ENCODE results near the gene WWOX.

The WWOX gene

GRCh38 chr16:78464833-78465232 is 365.4 kb downstream of the WWOX start:
- DNase-seq (ENCODE audit: low read depth, low spot score): no peak

- DNase-seq (ENCODE audit: low read depth, low spot score): no peak
These were observed 366.3 kb downstream of the WWOX start for GRCh38 chr16:78465730-78466129.

- no peak for DNase-seq (ENCODE audit: low read depth, low spot score)
These were observed 370.3 kb downstream of the WWOX start for GRCh38 chr16:78469787-78470186.

GRCh38 chr16:78473031-78473699 is 373.7 kb downstream of the WWOX start:
- DNase-seq (ENCODE audit: low read depth, low spot score): no peak

- no peak for DNase-seq (ENCODE audit: low read depth, low spot score)
These were observed 375.3 kb downstream of the WWOX start for GRCh38 chr16:78474762-78475161.

GRCh38 chr16:78476615-78477014 is 377.2 kb downstream of the WWOX start:
- no peak for DNase-seq (ENCODE audit: low read depth, low spot score)

GRCh38 chr16:78478267-78478861 is 378.9 kb downstream of the WWOX start:
- peak; percentile 6 for DNase-seq (ENCODE audit: low read depth, low spot score)

GRCh38 chr16:78479723-78480122 is 380.3 kb downstream of the WWOX start:
- DNase-seq (ENCODE audit: low read depth, low spot score): no peak

GRCh38 chr16:78480588-78480987 is 381.1 kb downstream of the WWOX start:
- no peak for DNase-seq (ENCODE audit: low read depth, low spot score)

- no peak for DNase-seq (ENCODE audit: low read depth, low spot score)
These were observed 383.9 kb downstream of the WWOX start for GRCh38 chr16:78483124-78483992.

- DNase-seq (ENCODE audit: low read depth, low spot score): no peak
These were observed 385.1 kb downstream of the WWOX start for GRCh38 chr16:78484509-78485058.

- no peak for DNase-seq (ENCODE audit: low read depth, low spot score)
These were observed 385.9 kb downstream of the WWOX start for GRCh38 chr16:78485188-78485916.

- DNase-seq (ENCODE audit: low read depth, low spot score): no peak
These were observed 386.4 kb downstream of the WWOX start for GRCh38 chr16:78485917-78486257.

- DNase-seq (ENCODE audit: low read depth, low spot score): no peak
These were observed 388.0 kb downstream of the WWOX start for GRCh38 chr16:78487471-78487870.

- DNase-seq (ENCODE audit: low read depth, low spot score): no peak
These were observed 389.6 kb downstream of the WWOX start for GRCh38 chr16:78489072-78489471.

GRCh38 chr16:78489631-78490030 is 390.2 kb downstream of the WWOX start:
- DNase-seq (ENCODE audit: low read depth, low spot score): no peak

GRCh38 chr16:78490431-78490830 is 391.0 kb downstream of the WWOX start:
- DNase-seq (ENCODE audit: low read depth, low spot score): no peak

GRCh38 chr16:78490847-78491246 is 391.4 kb downstream of the WWOX start:
- DNase-seq (ENCODE audit: low read depth, low spot score): no peak

- no peak for DNase-seq (ENCODE audit: low read depth, low spot score)
These were observed 394.1 kb downstream of the WWOX start for GRCh38 chr16:78493573-78493972.

GRCh38 chr16:78494105-78494504 is 394.7 kb downstream of the WWOX start:
- DNase-seq (ENCODE audit: low read depth, low spot score): no peak

GRCh38 chr16:78494674-78495073 is 395.2 kb downstream of the WWOX start:
- no peak for DNase-seq (ENCODE audit: low read depth, low spot score)

GRCh38 chr16:78496189-78496588 is 396.7 kb downstream of the WWOX start:
- no peak for DNase-seq (ENCODE audit: low read depth, low spot score)

Measured in ELF-1 (cell line).